HEK293 (cell line): ENCODE data around the gene FHDC1.

ENCODE experiments used
- CTCF ChIA-PET: fragments of 350-600 bp; formaldehyde crosslinking; extraction: SDS; loops from one replicate; lab custom pipeline; 2021; ENCODE audit warnings: antibody characterized with exemption; lab: Yijun Ruan, JAX
- POLR2A ChIA-PET: fragments of 300-600 bp; formaldehyde crosslinking; extraction: SDS; loops from one replicate; lab custom pipeline; 2020; ENCODE audit warnings: antibody characterized with exemption, inconsistent platforms; lab: Yijun Ruan, JAX
- H3K27ac ChIP-seq: fragments of 200-500 bp; sonication (Bioruptor generic); 2 replicates; pipeline ENCODE4 v1.5.1; 2014; ENCODE audit warnings: low read depth, low read length, control low read depth, inconsistent platforms; ENCODE audit errors: extremely low read depth
- H3K36me3 ChIP-seq, 2 experiments: fragments of 200-500 bp in 1 of 2; sonication (Bioruptor generic) in 1 of 2; 1 replicate in 1 of 2; 2 replicates in 1 of 2; pipeline ENCODE4 v1.5.1; 2014 to 2017; ENCODE audit warnings: inconsistent platforms in 2 of 2, low read length in 2 of 2; ENCODE audit not compliant: control insufficient read depth in 2 of 2, insufficient read depth in 1 of 2
- H3K4me1 ChIP-seq: fragments of 200-500 bp; sonication (Bioruptor generic); 2 replicates; pipeline ENCODE4 v1.5.1; 2014; ENCODE audit warnings: mild to moderate bottlenecking, low read length, inconsistent platforms; ENCODE audit not compliant: control insufficient read depth, insufficient read depth
- H3K4me3 ChIP-seq: 2 replicates; pipeline ENCODE4 v1.5.1; 2011; ENCODE audit warnings: low read depth, mild to moderate bottlenecking, control low read depth, low read length, moderate library complexity
- H3K9me3 ChIP-seq: fragments of 200-500 bp; sonication (Bioruptor generic); 2 replicates; pipeline ENCODE4 v1.5.1; 2014; ENCODE audit warnings: low read depth, low read length, inconsistent platforms; ENCODE audit not compliant: control insufficient read depth, insufficient read depth
- EGR2 ChIP-seq: fragments of 450-650 bp; formaldehyde crosslinking; IDR thresholded peaks from 2 replicates; pipeline ENCODE4 v1.5.1; 2016; ENCODE audit warnings: low read depth, missing biosample characterization, missing genetic modification characterization
- FEZF1 ChIP-seq: fragments of 450-650 bp; formaldehyde crosslinking; IDR thresholded peaks from 2 replicates; pipeline ENCODE4 v1.5.1; 2016; ENCODE audit warnings: missing biosample characterization, missing genetic modification characterization
- HOXD13 ChIP-seq: sonication (generic); formaldehyde crosslinking; IDR thresholded peaks from 2 replicates; pipeline ENCODE4 v1.8.0; 2022; ENCODE audit warnings: missing genetic modification reagents, borderline replicate concordance
- KLF8 ChIP-seq: fragments of 450-650 bp; formaldehyde crosslinking; IDR thresholded peaks from 2 replicates; pipeline ENCODE4 v1.5.1; 2016; ENCODE audit warnings: missing biosample characterization, missing genetic modification characterization
- PBX3 ChIP-seq: sonication (generic); formaldehyde crosslinking; IDR thresholded peaks from 2 replicates; pipeline ENCODE4 v1.8.1; 2022; ENCODE audit warnings: mild to moderate bottlenecking, moderate library complexity, missing genetic modification reagents
- PRDM2 ChIP-seq: fragments of 450-650 bp; formaldehyde crosslinking; IDR thresholded peaks from 2 replicates; pipeline ENCODE4 v1.5.1; 2016; ENCODE audit warnings: missing biosample characterization, missing genetic modification characterization, borderline replicate concordance
- PRDM6 ChIP-seq: fragments of 450-650 bp; formaldehyde crosslinking; IDR thresholded peaks from 2 replicates; pipeline ENCODE4 v1.5.1; 2017; ENCODE audit warnings: missing biosample characterization, missing genetic modification characterization
- SALL2 ChIP-seq: fragments of 450-650 bp; formaldehyde crosslinking; IDR thresholded peaks from 2 replicates; pipeline ENCODE4 v1.5.0; 2017; ENCODE audit warnings: missing biosample characterization, mild to moderate bottlenecking, missing genetic modification characterization, borderline replicate concordance
- ZBTB20 ChIP-seq: fragments of 450-650 bp; formaldehyde crosslinking; IDR thresholded peaks from 2 replicates; pipeline ENCODE4 v1.5.1; 2016; ENCODE audit warnings: missing biosample characterization, missing genetic modification characterization
- ZFHX2 ChIP-seq: fragments of 450-650 bp; formaldehyde crosslinking; conservative IDR thresholded peaks from 2 replicates; pipeline ENCODE4 v1.5.1; 2016; ENCODE audit warnings: missing biosample characterization, missing genetic modification characterization
- ZNF140 ChIP-seq: fragments of 450-650 bp; formaldehyde crosslinking; IDR thresholded peaks from 2 replicates; pipeline ENCODE4 v1.5.1; 2016; ENCODE audit warnings: missing biosample characterization, missing genetic modification characterization
- ZNF48 ChIP-seq: fragments of 450-650 bp; formaldehyde crosslinking; IDR thresholded peaks from 2 replicates; pipeline ENCODE4 v1.5.1; 2016; ENCODE audit warnings: missing biosample characterization, missing genetic modification characterization
- ZNF530 ChIP-seq: fragments of 450-650 bp; formaldehyde crosslinking; IDR thresholded peaks from 2 replicates; pipeline ENCODE4 v1.5.1; 2016; ENCODE audit warnings: low read depth, missing biosample characterization, missing genetic modification characterization
- ZNF629 ChIP-seq: fragments of 450-650 bp; formaldehyde crosslinking; IDR thresholded peaks from 2 replicates; pipeline ENCODE4 v1.5.1; 2017; ENCODE audit warnings: missing biosample characterization, missing genetic modification characterization
- ZNF776 ChIP-seq: fragments of 450-650 bp; formaldehyde crosslinking; IDR thresholded peaks from 2 replicates; pipeline ENCODE4 v1.5.0; 2017; ENCODE audit warnings: missing biosample characterization, missing genetic modification characterization, borderline replicate concordance
- ZNF792 ChIP-seq: fragments of 450-650 bp; formaldehyde crosslinking; IDR thresholded peaks from 2 replicates; pipeline ENCODE4 v1.5.1; 2016; ENCODE audit warnings: missing biosample characterization, missing genetic modification characterization
- TF ChIP-seq, protein P1 (sequence below): fragments of 450-650 bp; formaldehyde crosslinking; IDR thresholded peaks from 2 replicates; pipeline ENCODE4; 2016; ENCODE audit warnings: missing biosample characterization, missing genetic modification characterization
- TF ChIP-seq, protein P2 (sequence below): fragments of 450-650 bp; formaldehyde crosslinking; IDR thresholded peaks from 2 replicates; pipeline ENCODE4 v1.5.1; 2016; ENCODE audit warnings: missing biosample characterization, missing genetic modification characterization
- TF ChIP-seq, protein P3 (sequence below): fragments of 450-650 bp; formaldehyde crosslinking; IDR thresholded peaks from 2 replicates; pipeline ENCODE4 v1.5.1; 2016; ENCODE audit warnings: missing biosample characterization, missing genetic modification characterization, borderline replicate concordance

The FHDC1 gene

GRCh38 chr4:152968806-152969394 lies 32.8 kb downstream of the FHDC1 start:
- Histone ChIP-seq H3K9me3 (no peaks in the 10 kb centered on the region), H3K4me1 (no peaks in the 10 kb centered on the region), H3K4me3 (no peak overlapping the region), H3K36me3 (peaks cover 0 to 4% of the 10 kb centered on the region in 2 experiments; a peak in 1 of 3 replicates), H3K27ac (no peak overlapping the region)
- TF ChIP-seq ZNF530 (tag by site-specific recombination) (no peak), KLF8 (tag by site-specific recombination) (no peak), ZNF776 (no peak), SALL2 (tag by site-specific recombination) (no peak), PBX3 (no peak), PRDM6 (no peak), FEZF1 (tag by site-specific recombination) (no peak), ZNF629 (tag by site-specific recombination) (no peak), ZNF48 (tag by site-specific recombination) (no peak), PRDM2 (tag by site-specific recombination) (no peak), EGR2 (no peak), ZBTB20 (tag by site-specific recombination) (no peak), HOXD13 (CRISPR knock-in tag) (no peak), ZNF792 (tag by site-specific recombination) (no peak), ZNF140 (tag by site-specific recombination) (no peak), ZFHX2 (tag by site-specific recombination) (no peak)
- TF ChIP-seq, protein P1, sequence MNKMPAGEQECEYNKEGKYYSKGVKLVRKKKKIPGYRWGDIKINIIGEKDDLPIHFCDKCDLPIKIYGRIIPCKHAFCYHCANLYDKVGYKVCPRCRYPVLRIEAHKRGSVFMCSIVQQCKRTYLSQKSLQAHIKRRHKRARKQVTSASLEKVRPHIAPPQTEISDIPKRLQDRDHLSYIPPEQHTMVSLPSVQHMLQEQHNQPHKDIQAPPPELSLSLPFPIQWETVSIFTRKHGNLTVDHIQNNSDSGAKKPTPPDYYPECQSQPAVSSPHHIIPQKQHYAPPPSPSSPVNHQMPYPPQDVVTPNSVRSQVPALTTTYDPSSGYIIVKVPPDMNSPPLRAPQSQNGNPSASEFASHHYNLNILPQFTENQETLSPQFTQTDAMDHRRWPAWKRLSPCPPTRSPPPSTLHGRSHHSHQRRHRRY (tag by site-specific recombination) = no peak
- TF ChIP-seq, protein P2, sequence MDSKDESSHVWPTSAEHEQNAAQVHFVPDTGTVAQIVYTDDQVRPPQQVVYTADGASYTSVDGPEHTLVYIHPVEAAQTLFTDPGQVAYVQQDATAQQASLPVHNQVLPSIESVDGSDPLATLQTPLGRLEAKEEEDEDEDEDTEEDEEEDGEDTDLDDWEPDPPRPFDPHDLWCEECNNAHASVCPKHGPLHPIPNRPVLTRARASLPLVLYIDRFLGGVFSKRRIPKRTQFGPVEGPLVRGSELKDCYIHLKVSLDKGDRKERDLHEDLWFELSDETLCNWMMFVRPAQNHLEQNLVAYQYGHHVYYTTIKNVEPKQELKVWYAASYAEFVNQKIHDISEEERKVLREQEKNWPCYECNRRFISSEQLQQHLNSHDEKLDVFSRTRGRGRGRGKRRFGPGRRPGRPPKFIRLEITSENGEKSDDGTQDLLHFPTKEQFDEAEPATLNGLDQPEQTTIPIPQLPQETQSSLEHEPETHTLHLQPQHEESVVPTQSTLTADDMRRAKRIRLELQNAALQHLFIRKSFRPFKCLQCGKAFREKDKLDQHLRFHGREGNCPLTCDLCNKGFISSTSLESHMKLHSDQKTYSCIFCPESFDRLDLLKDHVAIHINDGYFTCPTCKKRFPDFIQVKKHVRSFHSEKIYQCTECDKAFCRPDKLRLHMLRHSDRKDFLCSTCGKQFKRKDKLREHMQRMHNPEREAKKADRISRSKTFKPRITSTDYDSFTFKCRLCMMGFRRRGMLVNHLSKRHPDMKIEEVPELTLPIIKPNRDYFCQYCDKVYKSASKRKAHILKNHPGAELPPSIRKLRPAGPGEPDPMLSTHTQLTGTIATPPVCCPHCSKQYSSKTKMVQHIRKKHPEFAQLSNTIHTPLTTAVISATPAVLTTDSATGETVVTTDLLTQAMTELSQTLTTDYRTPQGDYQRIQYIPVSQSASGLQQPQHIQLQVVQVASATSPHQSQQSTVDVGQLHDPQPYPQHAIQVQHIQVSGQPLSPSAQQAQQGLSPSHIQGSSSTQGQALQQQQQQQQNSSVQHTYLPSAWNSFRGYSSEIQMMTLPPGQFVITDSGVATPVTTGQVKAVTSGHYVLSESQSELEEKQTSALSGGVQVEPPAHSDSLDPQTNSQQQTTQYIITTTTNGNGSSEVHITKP (tag by site-specific recombination) = no peak
- TF ChIP-seq, protein P3, sequence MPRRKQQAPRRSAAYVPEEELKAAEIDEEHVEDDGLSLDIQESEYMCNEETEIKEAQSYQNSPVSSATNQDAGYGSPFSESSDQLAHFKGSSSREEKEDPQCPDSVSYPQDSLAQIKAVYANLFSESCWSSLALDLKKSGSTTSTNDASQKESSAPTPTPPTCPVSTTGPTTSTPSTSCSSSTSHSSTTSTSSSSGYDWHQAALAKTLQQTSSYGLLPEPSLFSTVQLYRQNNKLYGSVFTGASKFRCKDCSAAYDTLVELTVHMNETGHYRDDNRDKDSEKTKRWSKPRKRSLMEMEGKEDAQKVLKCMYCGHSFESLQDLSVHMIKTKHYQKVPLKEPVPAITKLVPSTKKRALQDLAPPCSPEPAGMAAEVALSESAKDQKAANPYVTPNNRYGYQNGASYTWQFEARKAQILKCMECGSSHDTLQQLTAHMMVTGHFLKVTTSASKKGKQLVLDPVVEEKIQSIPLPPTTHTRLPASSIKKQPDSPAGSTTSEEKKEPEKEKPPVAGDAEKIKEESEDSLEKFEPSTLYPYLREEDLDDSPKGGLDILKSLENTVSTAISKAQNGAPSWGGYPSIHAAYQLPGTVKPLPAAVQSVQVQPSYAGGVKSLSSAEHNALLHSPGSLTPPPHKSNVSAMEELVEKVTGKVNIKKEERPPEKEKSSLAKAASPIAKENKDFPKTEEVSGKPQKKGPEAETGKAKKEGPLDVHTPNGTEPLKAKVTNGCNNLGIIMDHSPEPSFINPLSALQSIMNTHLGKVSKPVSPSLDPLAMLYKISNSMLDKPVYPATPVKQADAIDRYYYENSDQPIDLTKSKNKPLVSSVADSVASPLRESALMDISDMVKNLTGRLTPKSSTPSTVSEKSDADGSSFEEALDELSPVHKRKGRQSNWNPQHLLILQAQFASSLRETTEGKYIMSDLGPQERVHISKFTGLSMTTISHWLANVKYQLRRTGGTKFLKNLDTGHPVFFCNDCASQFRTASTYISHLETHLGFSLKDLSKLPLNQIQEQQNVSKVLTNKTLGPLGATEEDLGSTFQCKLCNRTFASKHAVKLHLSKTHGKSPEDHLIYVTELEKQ = no peak
- ChIA-PET CTCF (interaction anchor here (0.7 kb wide), 1 partner anchor 153 kb away, joined by 4 read pairs; no protein-coding TSS in a partner anchor), POLR2A (no interaction called here)
